Glutamatergic neuron (in vitro differentiated cells): ENCODE data around the gene CHD5. TPM values are rescaled to one million over a fixed set of nuclear protein-coding genes. Genes with fewer than 3 reads are reported as not detected.

ENCODE experiments used
- DNase-seq: peaks from one replicate; pipeline ENCODE4 v3.0.0; 2022
- H3K27ac Mint-ChIP-seq: one replicate; pipeline ENCODE4 v1.8.0; 2020; ENCODE audit warnings: mild to moderate bottlenecking, mixed read lengths, inconsistent platforms; ENCODE audit not compliant: unreplicated experiment
- H3K27me3 Mint-ChIP-seq: one replicate; pipeline ENCODE4 v1.8.0; 2020; ENCODE audit warnings: mild to moderate bottlenecking, moderate library complexity, mixed read lengths, inconsistent platforms; ENCODE audit not compliant: unreplicated experiment
- H3K36me3 Mint-ChIP-seq: one replicate; pipeline ENCODE4 v1.8.0; 2020; ENCODE audit warnings: mild to moderate bottlenecking, mixed read lengths, inconsistent platforms; ENCODE audit not compliant: unreplicated experiment
- H3K4me1 Mint-ChIP-seq: one replicate; pipeline ENCODE4 v1.8.0; 2020; ENCODE audit warnings: mild to moderate bottlenecking, low read depth, mixed read lengths, inconsistent platforms; ENCODE audit not compliant: unreplicated experiment
- H3K4me3 Mint-ChIP-seq: one replicate; pipeline ENCODE4 v1.8.0; 2020; ENCODE audit warnings: mild to moderate bottlenecking, mixed read lengths, inconsistent platforms; ENCODE audit not compliant: unreplicated experiment
- H3K9me3 Mint-ChIP-seq: one replicate; pipeline ENCODE4 v1.8.0; 2020; ENCODE audit warnings: mild to moderate bottlenecking, moderate library complexity, mixed read lengths, inconsistent platforms; ENCODE audit not compliant: unreplicated experiment
- CTCF ChIP-seq: fragments of 200-600 bp; sonication (generic); IDR thresholded peaks from one replicate; pipeline ENCODE4 v1.5.0; 2021; ENCODE audit not compliant: partially characterized antibody, unreplicated experiment
- total RNA-seq: library from RNA; stranded (reverse); fragmentation: NEBNext Ultra II Directional; extraction: Animal tissue kit (Norgen Biotek cat#: 25700); gene quantifications from one replicate; pipeline ENCODE4 v1.2.1, GENCODE V29; 2021; ENCODE audit not compliant: unreplicated experiment

The CHD5 gene
- total RNA-seq, 1 donor from 2014 or later = 0.96 TPM

- Mint-ChIP-seq H3K27ac (no peak overlapping the region), H3K9me3 (peaks cover 14% of the 10 kb centered on the region), H3K36me3 (no peaks in the 10 kb centered on the region), H3K4me1 (peaks cover 11% of the 10 kb centered on the region), H3K4me3 (no peak overlapping the region), H3K27me3 (peaks cover 9% of the 10 kb centered on the region)
- TF ChIP-seq CTCF = no peak
- DNase-seq = no peak
These were observed 105.8 kb downstream of the CHD5 start for GRCh38 chr1:6074192-6074901.

- no peak for DNase-seq
- TF ChIP-seq CTCF = no peak
- Mint-ChIP-seq H3K9me3 (peaks cover 14% of the 10 kb centered on the region), H3K27me3 (peaks cover 7% of the 10 kb centered on the region), H3K36me3 (no peaks in the 10 kb centered on the region), H3K4me3 (no peak overlapping the region), H3K27ac (no peak overlapping the region), H3K4me1 (peaks cover 15% of the 10 kb centered on the region)
These were observed 106.6 kb downstream of the CHD5 start for GRCh38 chr1:6073480-6074053.

GRCh38 chr1:6072774-6073479, 107.2 kb downstream of the CHD5 start:
- Mint-ChIP-seq H3K4me3 (no peak overlapping the region), H3K27me3 (peaks cover 7% of the 10 kb centered on the region), H3K9me3 (peaks cover 14% of the 10 kb centered on the region), H3K4me1 (peaks cover 15% of the 10 kb centered on the region), H3K36me3 (no peaks in the 10 kb centered on the region), H3K27ac (no peak overlapping the region)
- DNase-seq = no peak
- no peak for TF ChIP-seq CTCF

- H3K27ac Mint-ChIP-seq = no peak overlapping the region
- no peak for TF ChIP-seq CTCF
These were observed 108.9 kb downstream of the CHD5 start for GRCh38 chr1:6071219-6071618.

More at GRCh38 chr1:6071219-6071618, 108.9 kb downstream of the CHD5 start:
- peaks cover 20% of the 10 kb centered on the region for H3K4me1 Mint-ChIP-seq
- peaks cover 8% of the 10 kb centered on the region for H3K27me3 Mint-ChIP-seq
- peaks cover 11% of the 10 kb centered on the region for H3K9me3 Mint-ChIP-seq
- H3K4me3 Mint-ChIP-seq = no peak overlapping the region
- DNase-seq = no peak
- H3K36me3 Mint-ChIP-seq = no peaks in the 10 kb centered on the region
